Right lobe of liver (tissue), 4 donors: ENCODE data around the gene EPB41L3.

Experiments used
- CTCF ChIP-seq, 4 donors: fragments of 200-600 bp in 3 of 4; fragments of 450-650 bp in 1 of 4; IDR thresholded peaks; one replicate each; pipeline versions ENCODE4 v1.5.1 to v1.8.0; 2016 to 2022; ENCODE audit warnings: antibody characterized with exemption in 4 of 4, mild to moderate bottlenecking in 2 of 4
- POLR2A ChIP-seq: fragments of 450-650 bp; IDR thresholded peaks from one replicate; pipeline ENCODE4 v1.6.1; 2017; ENCODE audit warnings: antibody characterized with exemption, mild to moderate bottlenecking
- donor health status: DM: no; HTN: no; CAD: no.
- donor health status: DM: no; HTN: no; CAD: no.
- donor health status: DM: no; HTN: yes; CAD: no.

- TF ChIP-seq CTCF (IDR thresholded peaks at IDR 0.05) (no peak), POLR2A (no peak)
These were observed 99.5 kb downstream of the EPB41L3 start for GRCh38 chr18:5444269-5444668.
